GM12878 (cell line): ENCODE measurements around the gene PARP6. TPM values are rescaled to one million over a fixed set of nuclear protein-coding genes. Genes with fewer than 3 reads are reported as not detected.

ENCODE experiments used
- ATAC-seq: fragments of 200-7000 bp; cut with Tn5 transposase; 3 replicates; pipeline ENCODE4 v1.9.1; 2020; ENCODE audit warnings: mild to moderate bottlenecking, moderate library complexity
- BruUV-seq: library from RNA; stranded (reverse); fragments of 400-500 nt; replicated peaks from 2 replicates; lab custom pipeline; 2021; lab: Mats Ljungman, UMichigan
- CTCF ChIA-PET: fragments of 300-600 bp; sonication (Branson Sonifier 250); formaldehyde crosslinking; extraction: SDS; loops from one replicate; lab custom pipeline; 2021; ENCODE audit warnings: inconsistent platforms; lab: Yijun Ruan, JAX
- POLR2A ChIA-PET: fragments of 350-600 bp; formaldehyde crosslinking; extraction: SDS; loops from one replicate; lab custom pipeline; 2021; ENCODE audit warnings: inconsistent platforms; lab: Charles Lee
- RAD21 ChIA-PET: fragments of 300-600 bp; sonication (Branson Sonifier 250); formaldehyde crosslinking; loops from one replicate; lab custom pipeline; 2023; ENCODE audit warnings: antibody characterized with exemption; ENCODE audit not compliant: unreplicated experiment; lab: Charles Lee
- SMC1A ChIA-PET: fragments of 300-600 bp; sonication (Branson Sonifier 250); formaldehyde crosslinking; loops from one replicate; lab custom pipeline; 2023; ENCODE audit not compliant: unreplicated experiment, uncharacterized antibody; lab: Charles Lee
- DNase-seq: peaks from one replicate; pipeline ENCODE4 v3.0.0-alpha.2; 2011; ENCODE audit warnings: low read depth, low spot score
- FAIRE-seq: peaks from 3 replicates; lab custom pipeline; 2011; peaks lifted over from hg19 to GRCh38; lab: Jason Lieb, UNC
- H2AFZ ChIP-seq: 2 replicates; pipeline ENCODE4 v1.6.0; 2011; ENCODE audit warnings: low read depth, low read length, control low read depth; ENCODE audit not compliant: control insufficient read depth
- H3K27ac ChIP-seq: 2 replicates; pipeline ENCODE4 v1.5.1; 2011; ENCODE audit warnings: control low read depth; ENCODE audit not compliant: control insufficient read depth, insufficient read depth
- H3K27me3 ChIP-seq, 2 experiments: replicated peaks in 1 of 2; 2 replicates each; pipeline versions ENCODE4 v1.6.0 to v1.6.1; 2011; ENCODE audit warnings: low read length in 1 of 2; ENCODE audit not compliant: control insufficient read depth in 2 of 2, insufficient read depth in 2 of 2
- H3K36me3 ChIP-seq, 2 experiments: 2 replicates each; pipeline ENCODE4 v1.5.1; 2011; ENCODE audit warnings: low read length in 1 of 2; ENCODE audit not compliant: control insufficient read depth in 2 of 2, insufficient read depth in 2 of 2
- H3K4me1 ChIP-seq: 2 replicates; pipeline ENCODE4 v1.6.1; 2011; ENCODE audit warnings: mild to moderate bottlenecking, low read length, moderate library complexity, mixed read lengths; ENCODE audit not compliant: control insufficient read depth, insufficient read depth
- H3K4me2 ChIP-seq: 2 replicates; pipeline ENCODE4 v1.6.0; 2011; ENCODE audit warnings: control low read depth; ENCODE audit not compliant: control insufficient read depth, insufficient read depth
- H3K4me3 ChIP-seq: fragments of 200-600 bp; sonication (generic); 2 replicates; pipeline ENCODE4 v1.5.1; 2016
- H3K79me2 ChIP-seq: 2 replicates; pipeline ENCODE4 v1.6.0; 2011; ENCODE audit warnings: low read length; ENCODE audit not compliant: control insufficient read depth, insufficient read depth
- H3K9ac ChIP-seq: 2 replicates; pipeline ENCODE4 v1.8.0; 2011; ENCODE audit warnings: low read length, control low read depth, mixed read lengths; ENCODE audit not compliant: control insufficient read depth, insufficient read depth
- H3K9me3 ChIP-seq: replicated peaks from 3 replicates; pipeline ENCODE4 v1.5.1; 2011; ENCODE audit warnings: mild to moderate bottlenecking, low read length; ENCODE audit not compliant: control insufficient read depth, insufficient read depth
- H4K20me1 ChIP-seq: 2 replicates; pipeline ENCODE4 v1.6.0; 2011; ENCODE audit not compliant: control insufficient read depth, insufficient read depth
- CBX3 ChIP-seq: fragments of 200-600 bp; sonication (generic); IDR thresholded peaks from 2 replicates; pipeline ENCODE4 v1.6.1; 2016; ENCODE audit warnings: low read depth, borderline replicate concordance
- JUNB ChIP-seq: IDR thresholded peaks from 2 replicates; pipeline ENCODE4 v1.6.1; 2016; ENCODE audit warnings: antibody characterized with exemption, mild to moderate bottlenecking
- NR2C2 ChIP-seq: IDR thresholded peaks from 2 replicates; pipeline ENCODE4 v1.6.1; 2011; ENCODE audit warnings: borderline replicate concordance, low read depth; ENCODE audit not compliant: control insufficient read depth, insufficient read length
- POLR2A ChIP-seq: IDR thresholded peaks from 2 replicates; pipeline ENCODE4 v1.6.1; 2011; ENCODE audit warnings: low read depth, mild to moderate bottlenecking, low read length
- POU2F2 ChIP-seq: IDR thresholded peaks from 3 replicates; pipeline ENCODE4 v1.6.1; 2011; ENCODE audit warnings: low read depth, mild to moderate bottlenecking, low read length, borderline replicate concordance
- PRDM15 ChIP-seq: fragments of 450-650 bp; formaldehyde crosslinking; IDR thresholded peaks from 2 replicates; pipeline ENCODE4 v1.4.0; 2020; ENCODE audit warnings: mild to moderate bottlenecking, moderate library complexity
- RB1 ChIP-seq: fragments of 450-650 bp; formaldehyde crosslinking; IDR thresholded peaks from 2 replicates; pipeline ENCODE4 v1.6.1; 2017; ENCODE audit warnings: mild to moderate bottlenecking, borderline replicate concordance
- SIN3A ChIP-seq: IDR thresholded peaks from 2 replicates; pipeline ENCODE4 v1.6.1; 2012; ENCODE audit warnings: low read depth, low read length, improper control_type of control experiment
- SMARCA5 ChIP-seq: fragments of 450-650 bp; IDR thresholded peaks from 2 replicates; pipeline ENCODE4 v1.6.1; 2017; ENCODE audit warnings: mild to moderate bottlenecking
- STAT3 ChIP-seq: IDR thresholded peaks from 2 replicates; pipeline ENCODE4 v1.6.1; 2011; ENCODE audit warnings: low read depth, low read length, improper control_type of control experiment
- ZBTB40 ChIP-seq: fragments of 450-650 bp; IDR thresholded peaks from 2 replicates; pipeline ENCODE4 v1.6.1; 2016; ENCODE audit warnings: mild to moderate bottlenecking, moderate library complexity, borderline replicate concordance
- WGBS: methylation state at CpG from one replicate; pipeline ENCODE4 v1.1.6; 2016; ENCODE audit warnings: low lambda C conversion rate; ENCODE audit not compliant: insufficient replicate concordance, insufficient coverage; ENCODE audit errors: missing lambda C conversion rate; 5-methylcytosine and 5-hydroxymethylcytosine counted together
- in situ Hi-C: fragments of 300-500 bp; cut with MboI; formaldehyde crosslinking; loops from 9 replicates; pipeline ENCODE4 v1.14.3; 2018; ENCODE audit warnings: mixed read lengths
- intact Hi-C: fragments of 100-400 bp; cut with micrococcal nuclease; formaldehyde crosslinking; loops from one replicate; pipeline ENCODE4 v1.14.2; 2022; ENCODE audit not compliant: unreplicated experiment
- polyA plus RNA-seq, 11 experiments: library from polyadenylated mRNA; depleted of rRNA in 4 of 11; unstranded in 6 of 11; stranded (reverse) in 5 of 11; fragments of >200 nt; fragmentation: Nextera tagmentation in 4 of 11; fragmentation: Illumina TruSeq in 1 of 11; extraction: Ambion mirVana in 4 of 11; extraction: Trizol in 1 of 11; gene quantifications; 1 replicate in 1 of 11; 2 replicates in 10 of 11; pipeline versions ENCODE4 v1.2.1 to v1.2.3, GENCODE V29; 2011 to 2016; ENCODE audit warnings: inconsistent platforms in 2 of 11, missing spikeins in 2 of 11, low read depth in 1 of 11
- total RNA-seq, 4 experiments: library from RNA; depleted of rRNA in 3 of 4; stranded (reverse); fragments of >200 nt in 3 of 4; fragmentation: Illumina TruSeq in 1 of 4; extraction: Trizol in 1 of 4; gene quantifications; 2 replicates each; pipeline versions ENCODE4 v1.2.1 to v1.2.3, GENCODE V29; 2013 to 2021
- TF ChIP-seq, protein P1 (sequence below): IDR thresholded peaks from 2 replicates; pipeline ENCODE4 v1.6.1; 2011; ENCODE audit warnings: low read depth, low read length, improper control_type of control experiment, borderline replicate concordance

Gene PARP6
- total and polyA plus RNA-seq, 10 of the 15 experiments (the other 5 are each of a cell fraction or from before 2014, with no cell fraction given): 14.3 to 73.5 (median 26.9) TPM

GRCh38 chr15:72199721-72200212 lies 72.6 kb downstream of the PARP6 start:
- ChIA-PET CTCF (interaction anchor here (0.8 to 4.4 kb wide), 18 partner anchors 10 to 124 kb away, joined by 3 to 27 read pairs (median 6); no protein-coding TSS in a partner anchor), SMC1A (interaction anchor here (0.8 to 3.7 kb wide), 10 partner anchors 22 to 330 kb away, joined by 3 to 16 read pairs (median 4); no protein-coding TSS in a partner anchor), POLR2A (interaction anchor here (1.9 kb wide), 2 partner anchors 20 to 27 kb away, joined by 4 to 5 read pairs; no protein-coding TSS in a partner anchor), RAD21 (interaction anchor here (0.5 to 1.3 kb wide), 8 partner anchors 27 to 456 kb away, joined by 3 to 6 read pairs (median 3); no protein-coding TSS in a partner anchor)
- in situ Hi-C loops (no loop called here), intact Hi-C loops (loop anchor here (5.0 kb wide), 1 partner anchor 88 kb away; no protein-coding TSS in a partner anchor)
- Histone ChIP-seq H3K27ac (no peak overlapping the region), H3K9ac (no peak overlapping the region), H3K4me2 (no peak overlapping the region), H2AFZ (no peak overlapping the region), H3K4me1 (no peaks in the 10 kb centered on the region; the same call in 1 of the 2 replicates), H4K20me1 (peaks cover 6% of the 10 kb centered on the region), H3K79me2 (no peaks in the 10 kb centered on the region), H3K9me3 (no peaks in the 10 kb centered on the region), H3K4me3 (no peak overlapping the region), H3K36me3 (peaks cover 52 to 54% of the 10 kb centered on the region in 2 experiments), H3K27me3 (no peaks in the 10 kb centered on the region)
- peak; percentile 36 for DNase-seq
- 47% methylated on average over 2 of the region's 2 CpGs for WGBS
- BruUV-seq: no TSS peak
- ATAC-seq: peak; percentile 93
- peak; percentile 76 for FAIRE-seq
- TF ChIP-seq NR2C2 (no peak), JUNB (no peak), SMARCA5 (0 out of 2 replicates have a peak, but pooled peaks have one; percentile 28), SIN3A (no peak), ZBTB40 (no peak), RB1 (no peak), PRDM15 (no peak), POLR2A (peak; percentile 52; the same call in 1 of the 2 replicates), POU2F2 (0 out of 3 replicates have a peak, but pooled peaks have one; percentile 33), CBX3 (no peak), STAT3 (no peak)
- TF ChIP-seq, protein P1, sequence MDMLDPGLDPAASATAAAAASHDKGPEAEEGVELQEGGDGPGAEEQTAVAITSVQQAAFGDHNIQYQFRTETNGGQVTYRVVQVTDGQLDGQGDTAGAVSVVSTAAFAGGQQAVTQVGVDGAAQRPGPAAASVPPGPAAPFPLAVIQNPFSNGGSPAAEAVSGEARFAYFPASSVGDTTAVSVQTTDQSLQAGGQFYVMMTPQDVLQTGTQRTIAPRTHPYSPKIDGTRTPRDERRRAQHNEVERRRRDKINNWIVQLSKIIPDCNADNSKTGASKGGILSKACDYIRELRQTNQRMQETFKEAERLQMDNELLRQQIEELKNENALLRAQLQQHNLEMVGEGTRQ: no peak
